ENCODE data around the gene TAS1R1. TPM values are rescaled to one million over a fixed set of nuclear protein-coding genes. Genes with fewer than 3 reads are reported as not detected.

TAS1R1 gene
- total and polyA plus RNA-seq, 11 donors = not detected

DNA sequence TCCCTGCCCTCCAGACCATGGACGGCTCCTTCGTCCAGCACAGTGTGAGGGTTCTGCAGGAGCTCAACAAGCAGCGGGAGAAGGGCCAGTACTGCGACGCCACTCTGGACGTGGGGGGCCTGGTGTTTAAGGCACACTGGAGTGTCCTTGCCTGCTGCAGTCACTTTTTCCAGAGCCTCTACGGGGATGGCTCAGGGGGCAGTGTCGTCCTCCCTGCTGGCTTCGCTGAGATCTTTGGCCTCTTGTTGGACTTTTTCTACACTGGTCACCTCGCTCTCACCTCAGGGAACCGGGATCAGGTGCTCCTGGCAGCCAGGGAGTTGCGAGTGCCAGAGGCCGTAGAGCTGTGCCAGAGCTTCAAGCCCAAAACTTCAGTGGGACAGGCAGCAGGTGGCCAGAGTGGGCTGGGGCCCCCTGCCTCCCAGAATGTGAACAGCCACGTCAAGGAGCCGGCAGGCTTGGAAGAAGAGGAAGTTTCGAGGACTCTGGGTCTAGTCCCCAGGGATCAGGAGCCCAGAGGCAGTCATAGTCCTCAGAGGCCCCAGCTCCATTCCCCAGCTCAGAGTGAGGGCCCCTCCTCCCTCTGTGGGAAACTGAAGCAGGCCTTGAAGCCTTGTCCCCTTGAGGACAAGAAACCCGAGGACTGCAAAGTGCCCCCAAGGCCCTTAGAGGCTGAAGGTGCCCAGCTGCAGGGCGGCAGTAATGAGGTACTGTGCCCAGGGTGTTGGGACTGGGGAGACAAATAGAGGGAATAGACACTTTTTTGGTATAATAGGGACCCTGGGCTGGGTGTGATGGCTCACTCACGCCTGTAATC, 25.7 kb downstream of the TAS1R1 start:
- H3K4me1 ChIP-seq = peaks cover 6 to 65% (median 38%) of the 10 kb centered on the region in 12 donors
- no peaks in the 10 kb centered on the region for H3K27me3 ChIP-seq
- intact Hi-C loops (cut with DNase I) = loop anchor here in 1 of 10 donors (2.0 kb wide), 1 partner anchor 20 kb away; no protein-coding TSS in a partner anchor
- WGBS, 4 donors = 25 to 34% (median 31%) methylated on average over 16 to 19 of the region's 19 CpGs
- ATAC-seq (no peak), DNase-seq (peak in 1 of 5 donors; percentile 44)
- H3K27ac ChIP-seq = peak overlapping the region; percentile 45 to 97 (median 91)
- peaks cover 0 to 5% (median 0%) of the 10 kb centered on the region in 9 donors for H3K36me3 ChIP-seq
- no peaks in the 10 kb centered on the region for H3K9me3 ChIP-seq
- peak overlapping the region; percentile 65 to 97 (median 83) for H3K4me3 ChIP-seq
- TF ChIP-seq, protein P1, sequence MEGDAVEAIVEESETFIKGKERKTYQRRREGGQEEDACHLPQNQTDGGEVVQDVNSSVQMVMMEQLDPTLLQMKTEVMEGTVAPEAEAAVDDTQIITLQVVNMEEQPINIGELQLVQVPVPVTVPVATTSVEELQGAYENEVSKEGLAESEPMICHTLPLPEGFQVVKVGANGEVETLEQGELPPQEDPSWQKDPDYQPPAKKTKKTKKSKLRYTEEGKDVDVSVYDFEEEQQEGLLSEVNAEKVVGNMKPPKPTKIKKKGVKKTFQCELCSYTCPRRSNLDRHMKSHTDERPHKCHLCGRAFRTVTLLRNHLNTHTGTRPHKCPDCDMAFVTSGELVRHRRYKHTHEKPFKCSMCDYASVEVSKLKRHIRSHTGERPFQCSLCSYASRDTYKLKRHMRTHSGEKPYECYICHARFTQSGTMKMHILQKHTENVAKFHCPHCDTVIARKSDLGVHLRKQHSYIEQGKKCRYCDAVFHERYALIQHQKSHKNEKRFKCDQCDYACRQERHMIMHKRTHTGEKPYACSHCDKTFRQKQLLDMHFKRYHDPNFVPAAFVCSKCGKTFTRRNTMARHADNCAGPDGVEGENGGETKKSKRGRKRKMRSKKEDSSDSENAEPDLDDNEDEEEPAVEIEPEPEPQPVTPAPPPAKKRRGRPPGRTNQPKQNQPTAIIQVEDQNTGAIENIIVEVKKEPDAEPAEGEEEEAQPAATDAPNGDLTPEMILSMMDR (IDR thresholded peaks at IDR 0.05) = peak in 2 of 12 donors; percentile 6 to 21
- TF ChIP-seq POLR2A (IDR thresholded peaks at IDR 0.05) = no peak

DNA sequence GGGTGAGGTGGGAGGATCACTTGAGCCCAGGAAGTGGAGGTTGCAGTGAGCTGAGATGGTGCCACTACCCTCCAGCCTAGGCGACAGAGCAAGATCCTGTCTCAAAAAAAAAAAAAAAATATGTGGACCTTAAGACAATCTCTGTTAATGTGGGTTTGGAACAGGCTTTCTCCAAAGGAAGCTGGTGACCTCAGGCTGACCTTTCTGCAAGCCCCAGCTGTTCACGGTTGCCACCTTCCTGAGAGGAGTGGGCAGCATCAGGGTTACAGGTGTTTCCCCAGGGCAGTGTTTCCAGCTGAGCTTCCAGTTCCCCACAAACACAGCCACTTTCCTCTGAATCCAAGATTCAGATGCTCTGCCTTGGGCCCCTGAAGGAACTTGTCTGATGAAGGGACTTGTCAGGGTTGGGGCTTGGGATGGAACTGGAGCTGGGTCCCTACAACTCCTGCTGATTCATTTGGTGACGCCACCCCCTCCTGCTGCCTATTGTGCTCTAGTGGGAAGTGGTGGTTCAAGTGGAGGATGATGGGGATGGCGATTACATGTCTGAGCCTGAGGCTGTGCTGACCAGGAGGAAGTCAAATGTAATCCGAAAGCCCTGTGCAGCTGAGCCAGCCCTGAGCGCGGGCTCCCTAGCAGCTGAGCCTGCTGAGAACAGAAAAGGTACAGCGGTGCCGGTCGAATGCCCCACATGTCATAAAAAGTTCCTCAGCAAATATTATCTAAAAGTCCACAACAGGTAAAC, 26.6 kb downstream of the TAS1R1 start:
- H3K36me3 ChIP-seq = peaks cover 0 to 8% (median 0%) of the 10 kb centered on the region in 9 donors
- ATAC-seq = no peak
- WGBS, 4 donors = 75 to 81% (median 78%) methylated on average over 10 of the region's 10 CpGs
- no peaks in the 10 kb centered on the region for H3K9me3 ChIP-seq
- no peaks in the 10 kb centered on the region for H3K27me3 ChIP-seq
- peak overlapping the region in 1 of 12 donors; percentile 28 for H3K4me3 ChIP-seq
- TF ChIP-seq, protein P1 (IDR thresholded peaks at IDR 0.05) = no peak
- TF ChIP-seq POLR2A (IDR thresholded peaks at IDR 0.05) = no peak
- no peak for DNase-seq
- peaks cover 6 to 74% (median 44%) of the 10 kb centered on the region in 12 donors for H3K4me1 ChIP-seq
- intact Hi-C loops (cut with DNase I) = loop anchor here in 1 of 10 donors (2.0 kb wide), 1 partner anchor 19 kb away; no protein-coding TSS in a partner anchor
- H3K27ac ChIP-seq = peak overlapping the region in 6 of 12 donors; percentile 79 to 95 (median 92)

DNA sequence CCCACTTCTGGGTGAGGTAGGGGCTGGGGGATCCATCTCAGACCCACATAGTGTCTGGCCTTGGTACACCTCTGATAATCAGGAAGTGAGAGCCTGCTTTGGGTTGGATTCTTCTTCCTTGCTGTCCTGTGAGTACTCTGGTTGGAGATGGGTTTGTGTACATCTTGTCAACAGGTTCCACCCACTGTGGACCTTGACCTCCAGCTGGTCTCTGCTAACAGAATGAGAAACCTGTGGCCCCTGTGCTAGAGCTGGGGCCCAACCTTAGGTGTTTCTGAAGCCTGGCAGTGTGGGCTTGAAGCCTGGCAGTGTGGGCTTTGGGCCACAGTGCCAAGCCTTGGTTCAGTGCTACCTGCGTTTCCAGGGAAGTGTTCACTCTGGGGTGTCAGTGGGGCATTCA, 27.3 kb downstream of the TAS1R1 start:
- Histone ChIP-seq H3K27me3 (no peaks in the 10 kb centered on the region), H3K36me3 (peaks cover 0 to 11% (median 0%) of the 10 kb centered on the region in 9 donors), H3K27ac (peak overlapping the region in 2 of 12 donors; percentile 90 to 95), H3K9me3 (no peaks in the 10 kb centered on the region), H3K4me3 (peak overlapping the region in 1 of 12 donors; percentile 28), H3K4me1 (peaks cover 6 to 78% (median 49%) of the 10 kb centered on the region in 12 donors)
- TF ChIP-seq, protein P1 (IDR thresholded peaks at IDR 0.05) = no peak
- TF ChIP-seq POLR2A (IDR thresholded peaks at IDR 0.05) = no peak
- intact Hi-C loops (cut with DNase I) = no loop called here
- DNase-seq (no peak), ATAC-seq (no peak)
- 70 to 100% (median 95%) methylated on average over 1 of the region's 1 CpG for WGBS, 4 donors

Data from heart left ventricle (tissue), 16 donors.